Measurements from ENCODE around the gene ZBTB44. TPM values are rescaled to one million over a fixed set of nuclear protein-coding genes. Genes with fewer than 3 reads are reported as not detected.

ZBTB44 gene
- total and polyA plus RNA-seq, 3 donors from 2014 or later: 103 to 158 (median 125) TPM

DNA sequence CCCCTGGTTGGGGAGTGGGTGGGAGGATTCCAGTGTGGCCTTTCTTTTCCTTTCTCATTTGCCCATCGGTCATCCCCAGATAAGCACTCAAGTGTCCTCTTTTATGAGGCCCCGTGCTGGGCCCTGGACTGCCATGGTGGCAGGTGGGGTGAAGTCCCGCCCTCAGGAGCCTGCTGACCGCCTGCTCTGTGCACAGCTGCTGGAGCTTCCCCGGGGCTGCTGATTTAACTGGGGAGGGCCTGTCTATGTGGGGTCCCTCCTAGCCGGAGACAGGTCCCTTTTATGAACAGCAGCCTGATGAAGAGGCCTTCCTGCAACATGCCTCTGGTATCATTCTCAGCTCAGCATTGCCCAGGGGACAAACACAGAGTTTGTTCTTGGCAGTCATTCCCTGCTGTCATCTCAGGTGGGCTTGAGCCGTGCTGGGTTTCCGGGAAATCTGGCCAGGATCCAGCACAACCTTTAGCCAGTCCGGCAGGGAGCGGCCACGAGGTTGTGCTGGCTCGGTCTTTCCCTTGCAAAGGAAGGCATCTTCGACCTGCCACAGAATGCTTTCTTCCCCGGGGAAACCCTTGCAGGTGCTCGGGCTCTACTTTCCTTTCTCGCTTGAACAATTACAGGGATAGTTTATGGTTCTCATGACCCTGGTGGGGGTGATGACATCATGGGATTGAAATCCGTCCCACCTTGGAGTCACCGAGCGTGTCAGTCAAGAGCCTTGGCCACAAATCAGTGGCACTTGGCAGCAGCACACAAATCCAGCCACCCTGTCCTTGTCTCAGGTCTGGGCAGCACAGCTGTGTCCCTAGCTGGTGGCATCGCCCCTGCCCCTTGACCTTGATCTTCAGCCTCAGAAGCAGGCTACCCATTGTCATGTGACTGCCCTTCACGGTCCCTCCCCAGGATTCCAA, 135.1 kb downstream of the ZBTB44 start:
- DNase-seq: no peak
- H3K4me1 ChIP-seq: peaks cover 17% of the 10 kb centered on the region
- H3K27ac ChIP-seq: no peak overlapping the region
- no peak overlapping the region for H3K4me3 ChIP-seq
- TF ChIP-seq POLR2A (IDR thresholded peaks at IDR 0.05): no peak
- TF ChIP-seq, protein P1, sequence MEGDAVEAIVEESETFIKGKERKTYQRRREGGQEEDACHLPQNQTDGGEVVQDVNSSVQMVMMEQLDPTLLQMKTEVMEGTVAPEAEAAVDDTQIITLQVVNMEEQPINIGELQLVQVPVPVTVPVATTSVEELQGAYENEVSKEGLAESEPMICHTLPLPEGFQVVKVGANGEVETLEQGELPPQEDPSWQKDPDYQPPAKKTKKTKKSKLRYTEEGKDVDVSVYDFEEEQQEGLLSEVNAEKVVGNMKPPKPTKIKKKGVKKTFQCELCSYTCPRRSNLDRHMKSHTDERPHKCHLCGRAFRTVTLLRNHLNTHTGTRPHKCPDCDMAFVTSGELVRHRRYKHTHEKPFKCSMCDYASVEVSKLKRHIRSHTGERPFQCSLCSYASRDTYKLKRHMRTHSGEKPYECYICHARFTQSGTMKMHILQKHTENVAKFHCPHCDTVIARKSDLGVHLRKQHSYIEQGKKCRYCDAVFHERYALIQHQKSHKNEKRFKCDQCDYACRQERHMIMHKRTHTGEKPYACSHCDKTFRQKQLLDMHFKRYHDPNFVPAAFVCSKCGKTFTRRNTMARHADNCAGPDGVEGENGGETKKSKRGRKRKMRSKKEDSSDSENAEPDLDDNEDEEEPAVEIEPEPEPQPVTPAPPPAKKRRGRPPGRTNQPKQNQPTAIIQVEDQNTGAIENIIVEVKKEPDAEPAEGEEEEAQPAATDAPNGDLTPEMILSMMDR (IDR thresholded peaks at IDR 0.05): no peak
- no peaks in the 10 kb centered on the region for H3K36me3 ChIP-seq (ENCODE audit: low read depth, missing control alignments)
- H3K9me3 ChIP-seq: no peaks in the 10 kb centered on the region
- H3K27me3 ChIP-seq: no peaks in the 10 kb centered on the region
- intact Hi-C loops (cut with DNase I; ENCODE audit: low total_unique reads): no loop called here
- WGBS, 2 donors: 84 to 93% methylated on average over 13 to 21 of the region's 21 CpGs

- no peaks in the 10 kb centered on the region for H3K36me3 ChIP-seq (ENCODE audit: low read depth, missing control alignments)
- no peaks in the 10 kb centered on the region for H3K27me3 ChIP-seq
- no peak for TF ChIP-seq POLR2A (IDR thresholded peaks at IDR 0.05)
- TF ChIP-seq, protein P1 (IDR thresholded peaks at IDR 0.05): no peak
- peaks cover 17% of the 10 kb centered on the region for H3K4me1 ChIP-seq
- intact Hi-C loops (cut with DNase I; ENCODE audit: low total_unique reads): no loop called here
- no peak for DNase-seq
- WGBS, 2 donors: 48 to 62% methylated on average over 9 to 16 of the region's 16 CpGs
- no peak overlapping the region for H3K27ac ChIP-seq
- no peaks in the 10 kb centered on the region for H3K9me3 ChIP-seq
- H3K4me3 ChIP-seq: no peak overlapping the region
Measured at GRCh38 chr11:130178441-130179339, 136.0 kb downstream of the ZBTB44 start.

DNA sequence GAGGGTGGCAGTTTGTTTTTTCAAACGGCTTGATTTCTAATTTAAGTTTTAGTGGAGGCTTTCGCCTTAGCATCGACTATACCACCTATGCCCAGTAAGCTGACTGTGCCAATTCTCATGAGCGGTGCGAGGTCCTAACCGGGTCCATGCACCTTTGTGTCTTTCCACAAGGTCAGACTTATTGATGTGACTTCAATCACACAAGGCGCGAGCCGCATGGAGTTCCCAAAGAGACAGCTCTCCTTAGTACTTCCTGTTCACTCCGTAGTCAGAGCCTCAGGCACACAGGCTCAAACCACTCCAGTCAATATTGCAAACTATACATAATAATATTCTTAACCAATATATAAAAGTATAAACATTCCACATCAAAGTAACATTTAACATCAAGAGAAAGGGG, 136.9 kb downstream of the ZBTB44 start:
- no peaks in the 10 kb centered on the region for H3K27me3 ChIP-seq
- H3K27ac ChIP-seq: no peak overlapping the region
- H3K4me3 ChIP-seq: no peak overlapping the region
- H3K36me3 ChIP-seq (ENCODE audit: low read depth, missing control alignments): no peaks in the 10 kb centered on the region
- no peak for DNase-seq
- WGBS, 2 donors: 93% methylated on average over 10 of the region's 10 CpGs
- H3K4me1 ChIP-seq: peaks cover 17% of the 10 kb centered on the region
- TF ChIP-seq, protein P1 (IDR thresholded peaks at IDR 0.05): no peak
- TF ChIP-seq POLR2A (IDR thresholded peaks at IDR 0.05): no peak
- H3K9me3 ChIP-seq: no peaks in the 10 kb centered on the region
- intact Hi-C loops (cut with DNase I; ENCODE audit: low total_unique reads): no loop called here

Small RNAs within 50 kb of the gene (small RNA-seq; reads per million reads assigned to genes)
- 0 reads per million in 2 donors for gene RN7SL778P

Other genes with a start within 250 kb of the ZBTB44 start
- 100 to 1,000 TPM; 105 to 130 TPM for gene APLP2, start 245.0 kb downstream of the ZBTB44 start, total RNA-seq
- gene APLP2, start 245.0 kb downstream of the ZBTB44 start, polyA plus RNA-seq (ENCODE audit: insufficient read depth, low read depth, low replicate concordance): 159 TPM
- gene ST14, start 155.1 kb downstream of the ZBTB44 start, total RNA-seq: 1 to 10 TPM in 1 of 2 donors, under 1 TPM in 1; 0.55 to 2.4 TPM
- gene ST14, start 155.1 kb downstream of the ZBTB44 start, polyA plus RNA-seq (ENCODE audit: insufficient read depth, low read depth, low replicate concordance): 5.8 TPM
- gene ADAMTS8, start 113.7 kb upstream of the ZBTB44 start, total RNA-seq: under 1 TPM; 0.39 to 0.56 TPM
- 1.2 TPM for gene ADAMTS8, start 113.7 kb upstream of the ZBTB44 start, polyA plus RNA-seq (ENCODE audit: insufficient read depth, low read depth, low replicate concordance)
- gene ADAMTS15, start 133.7 kb upstream of the ZBTB44 start, total RNA-seq: 1 to 10 TPM; 2.7 to 2.8 TPM
- 5.7 TPM for gene ADAMTS15, start 133.7 kb upstream of the ZBTB44 start, polyA plus RNA-seq (ENCODE audit: insufficient read depth, low read depth, low replicate concordance)

Measured in testis (tissue), 3 donors.